Endometrium (tissue), 2 donors: Measurements from ENCODE around the gene SOS1.
"Not testable (repeated sequence)": the region's sequence is repeated elsewhere in the genome, so short reads cannot be mapped to it uniquely, and the experiment has no call there.

Experiments
- FAIRE-seq: peaks from 2 replicates; lab custom pipeline; 2012; peaks lifted over from hg19 to GRCh38; lab: Jason Lieb, UNC
- donor health status: control.
- donor health status: control.

SOS1 gene

DNA sequence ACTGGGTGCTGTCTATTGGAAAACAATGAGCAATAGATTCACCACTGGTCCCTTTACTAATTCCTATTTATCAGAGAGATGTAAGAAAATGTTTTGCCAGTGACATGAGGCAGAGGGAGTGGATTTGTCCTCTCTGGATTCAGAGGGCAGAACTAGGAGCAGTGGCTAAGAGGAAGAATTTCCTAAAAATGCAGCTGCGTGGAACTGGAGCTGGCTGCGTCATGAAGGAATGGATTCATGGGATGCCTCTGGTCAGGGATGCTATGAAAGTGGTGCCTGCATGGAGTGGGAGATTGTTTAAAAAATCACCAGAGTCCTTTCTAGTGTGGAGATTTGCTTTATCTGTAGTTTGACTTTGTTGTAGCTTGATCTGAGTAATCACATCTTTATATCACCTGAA is 152.8 kb downstream of the SOS1 start:
- FAIRE-seq = no peak

DNA sequence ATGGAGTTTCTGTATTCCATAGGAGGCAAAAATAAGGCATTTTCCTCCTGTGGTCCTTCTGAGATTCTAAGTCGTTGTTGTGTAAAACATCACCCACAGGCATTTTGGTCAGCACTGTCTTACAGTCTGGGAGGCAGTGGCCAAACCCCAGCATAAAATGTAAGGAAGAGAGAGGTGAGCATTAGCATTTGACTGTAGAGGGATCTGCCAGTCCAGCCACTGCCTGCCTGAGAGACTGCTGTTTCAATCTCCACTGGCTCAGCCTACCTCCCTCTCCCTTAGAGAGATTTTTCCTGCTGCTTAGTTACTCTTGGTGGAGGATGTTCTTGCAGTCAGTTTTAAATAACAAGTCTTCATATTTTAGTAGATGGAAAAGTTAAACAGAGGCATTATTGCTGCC is 154.2 kb downstream of the SOS1 start:
- FAIRE-seq = no peak

DNA sequence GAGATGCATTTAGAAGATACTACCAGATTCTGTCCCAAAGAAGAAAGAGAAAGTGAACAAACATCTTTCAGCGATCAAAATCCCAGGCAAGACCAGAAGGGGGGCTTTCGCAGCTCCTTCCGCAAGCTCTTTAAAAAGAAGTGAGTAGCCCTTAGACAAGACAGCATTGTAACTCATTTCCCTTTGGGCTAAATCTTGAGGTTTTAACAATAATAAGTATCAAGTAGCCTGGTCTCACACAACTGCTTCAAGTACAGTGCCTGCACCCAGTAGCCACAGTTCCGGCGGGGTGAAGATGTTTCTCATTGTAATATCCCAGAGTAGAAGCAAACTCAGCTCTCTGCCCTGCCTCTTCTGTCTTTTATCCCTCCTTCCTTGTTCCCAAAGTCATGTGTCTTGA is 154.8 kb downstream of the SOS1 start:
- no peak for FAIRE-seq

DNA sequence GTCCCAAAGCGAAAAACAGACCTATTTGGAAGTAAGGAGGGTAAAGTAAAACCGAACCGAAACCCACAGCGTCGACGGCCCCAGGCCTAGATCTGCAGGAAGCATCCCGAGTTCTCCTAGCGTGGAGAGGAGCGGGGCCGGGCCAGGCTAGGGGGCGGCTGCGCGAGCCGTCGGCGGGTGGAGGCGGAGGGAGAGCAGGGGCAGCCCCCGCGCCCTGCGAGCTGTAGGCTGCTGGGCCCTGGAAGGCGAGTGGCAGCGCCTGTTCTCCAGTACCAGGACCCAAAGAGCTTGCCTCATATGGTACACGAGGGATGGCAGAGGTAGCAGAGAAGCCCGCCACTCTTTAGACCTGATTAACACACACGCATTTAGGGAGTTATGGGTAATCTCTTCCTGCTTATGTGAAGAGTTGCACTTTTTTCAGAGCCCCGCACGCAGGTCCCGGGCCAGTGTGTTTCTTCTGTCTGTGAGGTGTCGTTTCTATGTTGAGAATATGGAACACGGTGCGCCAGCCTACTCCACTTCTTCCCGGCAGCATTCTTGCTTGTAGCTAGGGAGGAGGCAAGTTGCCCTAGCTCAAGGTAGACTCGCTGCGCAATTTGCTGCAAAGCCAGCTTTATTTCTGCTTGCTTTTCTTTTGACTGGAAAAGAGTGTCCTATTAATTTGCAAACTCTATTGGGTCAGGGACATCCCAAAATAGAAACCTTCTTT is 160.1 kb downstream of the SOS1 start:
- no peak for FAIRE-seq

DNA sequence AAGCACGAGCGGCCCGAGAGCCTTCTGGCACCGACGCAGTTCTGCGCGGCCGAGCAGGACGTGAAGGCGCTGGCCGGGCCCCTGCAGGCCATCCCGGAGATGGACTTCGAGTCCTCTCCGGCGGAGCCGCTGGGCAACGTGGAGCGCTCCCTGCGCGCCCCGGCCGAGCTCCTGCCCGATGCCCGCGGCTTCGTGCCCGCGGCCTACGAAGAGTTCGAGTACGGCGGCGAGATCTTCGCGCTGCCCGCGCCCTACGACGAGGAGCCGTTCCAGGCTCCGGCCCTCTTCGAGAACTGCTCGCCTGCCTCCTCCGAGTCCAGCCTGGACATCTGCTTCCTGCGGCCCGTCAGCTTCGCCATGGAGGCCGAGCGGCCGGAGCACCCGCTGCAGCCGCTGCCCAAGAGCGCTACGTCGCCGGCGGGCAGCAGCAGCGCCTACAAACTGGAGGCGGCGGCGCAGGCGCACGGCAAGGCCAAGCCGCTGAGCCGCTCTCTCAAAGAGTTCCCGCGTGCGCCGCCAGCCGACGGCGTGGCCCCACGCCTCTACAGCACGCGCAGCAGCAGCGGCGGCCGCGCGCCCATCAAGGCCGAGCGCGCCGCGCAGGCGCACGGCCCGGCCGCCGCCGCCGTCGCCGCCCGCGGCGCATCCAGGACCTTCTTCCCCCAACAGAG is 160.8 kb downstream of the SOS1 start:
- FAIRE-seq = no peak

DNA sequence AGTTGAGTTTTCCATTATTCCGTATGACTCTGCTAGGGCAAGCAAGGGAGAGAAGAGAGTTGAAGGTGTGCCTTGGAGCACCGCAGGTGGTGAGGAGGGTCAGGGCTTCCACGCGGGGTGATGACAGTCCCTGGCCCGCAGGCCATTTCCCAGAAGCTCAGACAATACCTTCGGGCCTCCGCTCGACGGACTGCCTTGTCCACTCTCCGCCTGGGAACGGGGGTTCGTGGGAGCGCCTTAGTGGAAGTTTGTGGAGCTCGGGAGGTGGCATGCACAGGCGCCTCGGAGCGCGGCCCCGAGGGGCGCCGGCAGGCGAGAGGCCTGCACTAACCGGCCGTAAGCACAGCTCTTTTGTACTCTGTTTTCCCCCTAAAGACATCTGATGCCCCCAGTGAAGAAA is 161.4 kb downstream of the SOS1 start:
- FAIRE-seq = no peak

DNA sequence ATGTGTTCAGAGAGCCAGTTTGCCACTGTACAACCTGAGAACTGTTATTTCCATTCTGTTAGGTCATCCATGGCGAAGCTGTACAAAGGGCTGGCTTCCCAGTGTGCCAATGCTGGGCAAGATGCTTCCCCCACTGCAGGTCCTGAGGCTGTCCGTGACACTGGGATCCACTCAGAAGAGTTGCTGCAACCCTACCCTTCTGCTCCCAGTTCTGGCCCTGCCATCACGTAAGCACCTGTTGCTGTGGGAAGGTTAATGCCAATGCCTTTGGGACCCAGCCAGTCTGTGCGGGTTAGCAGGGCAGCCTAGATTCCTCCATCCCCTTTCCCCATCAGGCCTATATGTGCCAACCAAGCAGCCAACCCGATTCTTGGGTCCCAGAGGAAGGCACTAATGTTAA is 162.9 kb downstream of the SOS1 start:
- no peak for FAIRE-seq

DNA sequence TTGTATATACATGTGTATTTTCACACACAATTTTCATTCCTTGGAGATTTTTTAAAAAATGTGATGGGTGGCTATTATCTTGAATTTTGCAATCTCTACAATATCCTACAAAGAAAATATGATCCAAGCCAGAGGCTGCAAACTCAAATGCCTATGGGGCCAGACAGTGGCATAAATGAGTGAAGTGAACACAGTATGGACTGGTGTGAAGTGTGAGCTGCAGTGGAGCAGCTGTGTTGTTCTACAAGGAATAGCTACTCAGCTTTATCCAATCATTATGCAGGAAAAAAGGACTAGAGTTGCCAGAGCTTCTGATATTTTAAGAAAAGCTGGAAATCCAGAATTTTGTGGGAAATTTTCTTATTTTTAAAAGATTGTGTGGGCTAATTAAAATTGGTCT is 169.1 kb downstream of the SOS1 start:
- no peak for FAIRE-seq

DNA sequence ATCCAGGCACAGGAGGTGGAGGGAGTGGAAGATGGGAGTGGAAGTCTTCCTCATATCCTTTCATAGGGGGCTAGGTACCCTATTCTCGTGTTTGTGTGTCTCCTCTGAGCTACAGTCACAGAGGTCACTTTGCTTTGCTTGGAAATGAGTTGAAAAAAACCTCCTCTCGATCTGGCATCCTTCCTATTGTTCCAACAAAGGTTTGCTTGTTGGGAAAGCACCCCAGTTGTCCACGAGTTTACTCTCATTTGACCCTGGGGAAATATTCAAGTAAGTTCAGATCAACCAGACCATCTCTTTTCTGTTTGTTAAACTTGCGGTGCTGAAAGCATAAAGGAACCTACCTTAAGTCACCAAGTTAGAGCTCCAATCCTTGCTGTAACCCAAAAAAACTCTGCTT is 171.9 kb downstream of the SOS1 start:
- no peak for FAIRE-seq

DNA sequence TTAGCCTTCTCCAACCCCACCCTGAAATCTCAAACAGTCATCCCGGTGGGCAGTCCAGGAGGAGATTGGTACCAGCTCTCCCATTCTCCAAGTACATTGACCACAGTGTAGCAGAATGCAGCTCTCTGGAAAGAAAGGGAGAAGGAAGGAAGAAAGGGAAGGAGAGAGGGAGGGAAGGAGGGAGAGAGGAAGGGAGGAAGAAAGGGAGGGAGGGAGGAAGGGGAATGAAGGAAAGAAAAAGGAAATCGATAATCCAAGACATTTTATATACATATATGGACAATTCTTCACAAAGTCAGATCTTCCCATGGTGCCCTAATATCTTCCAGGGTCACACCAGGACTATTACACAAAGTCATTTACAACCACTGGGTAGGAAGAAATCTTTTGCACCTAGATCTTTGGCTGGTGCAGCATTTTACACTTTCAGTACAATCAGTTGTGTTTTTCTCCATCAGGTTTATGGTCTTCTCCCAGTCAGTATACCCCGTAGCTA is 172.4 kb downstream of the SOS1 start:
- FAIRE-seq = no peak

DNA sequence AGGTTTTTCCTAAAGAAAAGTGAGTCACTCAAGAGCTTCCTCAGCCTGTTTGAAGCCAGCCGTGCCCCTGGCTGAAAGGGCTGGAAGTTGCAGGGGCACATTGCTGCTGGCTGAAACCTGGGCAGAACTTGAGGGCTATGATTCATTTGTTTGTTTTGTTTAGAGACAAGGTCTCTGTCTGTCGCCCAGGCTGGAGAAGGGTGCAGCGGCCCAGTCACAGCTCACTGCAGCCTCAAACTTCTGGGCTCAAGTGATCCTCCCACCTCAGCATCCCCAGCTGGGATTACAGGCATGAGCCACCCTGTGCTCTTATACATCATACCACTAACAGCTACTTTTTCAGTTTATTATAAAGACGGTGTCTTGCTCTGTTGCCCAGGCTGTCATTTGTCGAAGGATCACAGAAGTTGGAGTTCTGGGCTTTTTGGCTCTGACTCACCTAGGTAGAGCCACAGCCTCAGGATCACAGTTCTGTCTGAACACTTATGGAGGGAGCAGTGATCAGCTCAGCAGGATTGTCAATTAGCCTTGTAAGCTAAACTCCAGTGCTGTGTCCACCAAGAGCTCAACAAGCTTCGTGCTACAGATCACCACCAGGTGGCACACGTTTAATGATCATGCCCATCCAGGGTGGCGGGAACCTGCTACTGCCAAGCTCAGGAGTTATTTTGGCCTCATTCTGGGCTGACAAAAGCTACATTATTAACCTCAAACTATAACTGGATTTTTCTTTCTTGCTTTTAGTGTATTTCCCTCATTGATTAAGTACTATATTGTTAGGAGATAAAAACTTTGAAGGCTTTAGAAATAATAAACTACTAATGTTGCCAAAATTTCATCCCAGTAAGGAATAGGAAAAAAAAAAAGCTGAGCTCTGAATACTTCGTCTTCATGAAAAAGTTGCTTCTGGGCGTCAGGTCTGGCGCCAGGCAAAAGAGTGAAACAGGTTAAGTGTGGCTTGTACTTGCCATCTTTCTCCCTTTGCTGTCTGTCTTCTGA is 173.3 kb downstream of the SOS1 start:
- FAIRE-seq = no peak

DNA sequence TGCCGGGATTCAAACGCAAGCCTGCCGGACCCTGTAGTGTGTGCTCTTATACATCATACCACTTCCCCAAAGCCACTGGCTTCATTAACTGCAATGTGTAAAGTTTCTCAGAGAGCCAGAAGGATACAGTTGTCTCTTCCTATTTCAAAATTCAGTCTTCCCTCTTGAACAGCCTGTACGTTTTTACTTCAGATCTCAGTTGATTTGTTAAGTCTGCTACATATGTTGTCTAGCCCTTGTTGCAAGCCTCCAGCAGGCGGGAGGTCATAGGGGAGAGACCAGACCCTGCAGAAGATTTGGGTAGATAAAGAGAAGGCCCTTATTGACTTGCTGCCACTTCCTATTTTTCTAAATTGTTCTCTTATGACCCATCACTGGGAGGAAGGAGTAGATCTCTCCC is 174.9 kb downstream of the SOS1 start:
- no peak for FAIRE-seq

DNA sequence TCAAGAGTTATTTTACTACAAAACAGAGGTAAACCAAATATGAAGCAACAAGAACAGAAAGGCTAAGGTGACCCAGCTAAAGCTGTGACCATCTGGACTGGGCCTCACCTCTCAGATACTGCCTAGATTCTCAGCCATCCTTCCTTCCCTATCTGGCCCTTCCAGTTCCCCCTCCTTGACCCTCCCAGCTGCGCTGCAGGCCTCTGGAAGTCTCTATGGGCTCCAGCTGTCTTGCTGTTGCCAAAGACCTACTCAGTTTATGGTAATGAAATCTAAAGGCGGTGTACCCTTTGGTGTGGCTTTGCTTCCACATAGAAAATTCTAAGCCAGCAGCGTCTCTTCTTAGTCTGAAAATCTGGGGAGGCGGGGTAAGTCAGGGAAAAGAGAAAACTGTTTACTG is 175.5 kb downstream of the SOS1 start:
- FAIRE-seq = no peak

DNA sequence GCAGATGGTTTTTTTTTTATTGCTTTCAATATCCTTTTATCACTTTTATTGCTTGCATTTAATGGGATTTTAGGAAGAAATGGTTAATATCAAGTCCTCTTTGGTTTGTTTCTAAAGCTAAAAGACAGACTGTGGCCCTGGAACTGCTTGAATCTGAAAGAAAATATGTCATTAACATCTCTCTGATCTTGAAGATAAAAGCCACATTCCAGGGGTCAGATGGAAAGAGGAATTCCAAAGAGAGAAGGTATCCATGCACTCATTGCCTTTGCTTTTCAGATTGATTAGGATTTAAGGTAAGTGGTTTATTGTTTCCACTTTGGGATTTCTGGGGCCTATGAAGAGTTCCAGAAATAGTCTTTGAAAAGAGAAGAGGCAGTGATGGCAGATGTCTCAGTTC is 177.1 kb downstream of the SOS1 start:
- no peak for FAIRE-seq

DNA sequence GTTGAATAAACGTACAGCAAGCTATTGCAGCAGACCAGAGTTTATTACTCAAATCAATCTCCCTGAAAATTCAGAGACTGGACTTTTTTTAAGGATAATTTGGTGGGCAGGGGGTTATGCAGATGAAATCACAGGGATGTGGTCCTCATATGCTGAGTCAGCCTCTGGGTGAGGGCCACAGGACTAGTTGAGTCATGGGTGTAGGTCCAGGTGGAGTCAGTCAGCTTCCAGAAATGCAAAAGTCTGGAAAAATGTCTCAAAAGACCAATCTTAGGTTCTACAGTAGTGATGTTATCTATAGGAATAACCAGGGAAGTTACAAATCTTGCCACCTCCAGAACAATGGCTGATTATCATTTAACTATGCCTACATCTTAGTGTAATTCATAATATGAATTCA is 180.1 kb downstream of the SOS1 start:
- FAIRE-seq = no peak

DNA sequence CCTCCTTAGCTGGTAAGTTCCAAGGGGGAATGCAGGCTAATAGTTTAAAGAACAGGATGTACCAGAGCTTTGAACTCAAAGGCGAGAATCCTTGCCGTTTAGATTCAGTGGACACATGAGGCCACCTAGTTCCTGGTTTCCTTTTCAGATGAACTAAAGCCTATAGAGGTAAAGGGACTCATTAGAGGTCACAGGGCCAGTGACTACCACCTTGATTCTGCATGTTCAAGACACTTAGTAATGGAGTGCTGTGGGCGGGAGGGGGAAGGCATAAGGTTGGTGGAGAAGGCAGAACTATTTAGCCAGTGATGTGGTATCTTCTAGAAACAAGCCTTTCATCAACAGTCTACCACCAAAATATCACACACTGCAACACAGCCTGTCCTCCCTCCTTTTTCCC is 183.3 kb downstream of the SOS1 start:
- FAIRE-seq = no peak

DNA sequence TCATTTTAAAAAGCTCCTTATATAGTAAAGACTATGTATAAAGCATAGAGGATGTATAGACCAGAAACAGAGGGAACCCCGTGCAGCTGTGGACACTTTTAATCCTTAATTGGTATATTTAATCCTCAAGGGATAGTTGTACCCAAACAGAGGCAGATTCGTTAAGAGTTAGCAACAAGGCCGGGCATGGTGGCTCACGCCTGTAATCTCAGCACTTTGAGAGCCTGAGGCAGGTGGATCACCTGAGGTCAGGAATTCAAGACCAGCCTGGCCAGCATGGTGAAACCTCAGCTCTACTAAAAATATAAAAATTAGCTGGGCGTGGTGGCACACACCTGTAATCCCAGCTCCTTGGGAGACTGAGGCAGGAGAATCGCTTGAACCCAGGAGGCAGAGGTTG is 184.3 kb downstream of the SOS1 start:
- not testable (repeated sequence) for FAIRE-seq

DNA sequence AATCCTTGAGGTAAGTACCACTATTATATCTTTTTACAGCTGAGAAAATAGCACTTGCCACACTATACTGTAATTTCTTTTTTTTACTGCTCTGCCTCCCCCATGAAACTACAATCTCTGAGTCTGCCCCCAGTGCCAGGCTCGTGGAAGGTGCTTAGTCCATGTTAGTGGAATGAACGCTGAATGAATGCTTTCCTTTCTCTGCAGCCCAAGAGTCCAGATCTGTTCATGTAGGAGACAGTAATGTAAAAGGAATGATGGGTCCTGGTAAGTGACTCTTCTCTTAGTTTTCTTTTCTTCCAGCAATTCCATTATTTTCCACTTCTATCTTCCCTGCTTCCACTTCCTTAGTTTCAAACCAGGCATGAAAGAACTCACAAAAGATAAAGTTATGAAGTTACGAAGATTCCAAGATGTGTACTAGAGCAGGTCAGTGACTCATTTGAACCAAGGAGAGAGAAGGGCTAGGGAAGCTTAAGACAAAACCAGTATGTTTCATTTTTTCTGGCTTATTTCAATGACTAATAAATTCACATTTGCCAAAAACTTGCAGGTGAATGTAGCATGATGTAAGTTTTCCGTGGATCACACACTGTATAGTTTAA is 185.2 kb downstream of the SOS1 start:
- FAIRE-seq = no peak

DNA sequence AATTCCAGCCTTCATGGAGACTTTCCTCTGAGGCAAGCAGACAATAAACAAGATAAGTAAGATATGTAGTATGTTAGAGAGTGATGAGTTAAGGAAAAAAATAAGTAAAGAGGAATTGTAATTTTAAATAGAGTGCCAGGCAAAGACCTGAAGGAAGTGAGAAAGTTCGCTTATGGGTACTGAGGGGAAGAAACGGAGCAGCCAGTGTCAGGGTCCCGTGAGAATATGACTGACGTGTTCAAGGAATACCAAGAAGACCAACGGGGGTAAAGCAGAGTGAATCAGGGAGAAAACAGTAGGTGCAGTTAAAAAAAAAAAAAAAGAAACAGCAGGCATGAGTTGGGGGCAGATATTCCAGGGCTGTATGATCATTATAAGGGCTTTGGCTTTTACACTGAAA is 186.1 kb downstream of the SOS1 start:
- FAIRE-seq = no peak

DNA sequence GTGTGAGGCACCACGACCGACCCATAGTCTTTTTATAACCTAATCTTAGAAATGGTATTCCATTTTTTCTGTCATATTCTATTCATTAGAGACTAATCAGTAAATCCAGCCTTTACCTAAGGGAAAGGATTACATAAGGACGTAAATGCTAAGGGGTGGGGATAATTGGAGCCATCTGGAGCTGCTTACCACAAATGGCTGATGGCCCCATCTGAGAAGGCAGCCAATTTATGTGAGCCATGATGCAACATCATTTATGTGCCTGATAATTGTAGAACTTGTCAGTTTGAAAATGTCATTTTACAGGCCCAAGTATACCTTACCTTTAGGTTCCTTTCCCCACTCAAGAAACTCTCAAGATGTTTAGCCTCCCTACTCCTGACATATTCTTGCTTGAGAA is 187.2 kb downstream of the SOS1 start:
- FAIRE-seq = no peak

DNA sequence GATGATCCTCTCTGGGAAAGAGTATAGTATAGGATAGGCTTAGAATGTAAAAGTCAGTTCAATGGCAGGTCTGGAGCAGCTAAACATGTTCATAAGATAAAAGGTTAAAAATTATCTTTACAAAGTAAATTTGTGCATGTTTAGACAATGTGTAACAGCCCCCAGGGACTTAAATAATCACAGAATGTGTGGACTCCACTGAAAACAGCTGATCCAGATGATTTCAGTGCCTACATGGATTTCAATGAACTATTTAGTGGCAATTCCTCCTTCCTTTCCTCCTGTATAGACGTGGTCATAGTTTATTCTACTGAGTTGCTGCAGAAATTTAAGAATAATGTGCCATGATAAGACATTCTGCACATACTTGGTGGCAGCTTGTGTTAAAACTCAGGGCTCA is 188.3 kb downstream of the SOS1 start:
- no peak for FAIRE-seq
